ENCODE measurements around the gene PAPOLB.

DNA sequence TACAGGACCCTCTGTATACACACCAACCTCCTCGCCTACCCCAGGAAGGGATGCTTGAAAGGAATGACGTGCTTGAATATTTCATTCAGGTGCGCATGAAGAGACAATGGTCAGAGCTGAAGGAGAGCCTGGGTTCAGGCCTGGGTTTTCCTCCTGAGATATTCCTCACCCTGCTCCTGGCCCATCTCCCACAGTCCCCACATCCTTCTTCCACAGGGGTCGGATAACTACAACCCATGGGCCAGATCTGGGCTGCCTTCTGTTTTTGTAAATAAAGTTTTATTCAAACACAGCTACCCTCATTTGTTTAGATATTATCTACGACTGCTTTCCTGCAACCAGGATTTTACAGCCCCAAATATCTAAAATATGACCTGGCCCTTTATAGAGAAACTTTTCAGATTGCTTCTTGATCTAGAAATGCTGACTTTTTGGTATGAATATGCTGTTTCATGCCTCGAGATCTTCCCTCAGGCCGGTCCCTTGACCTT is 23.5 kb upstream of the PAPOLB start:
- TF ChIP-seq EP300 (conservative IDR thresholded peaks at IDR 0.05; ENCODE audit: poor library complexity, severe bottlenecking) (no peak), POLR2AphosphoS5 (IDR thresholded peaks at IDR 0.05) (no peak), SMC3 (conservative IDR thresholded peaks at IDR 0.05; ENCODE audit: poor library complexity) (no peak), TAF1 (IDR thresholded peaks at IDR 0.05; ENCODE audit: low read depth) (no peak), MXI1 (conservative IDR thresholded peaks at IDR 0.05; ENCODE audit: poor library complexity, severe bottlenecking) (no peak), EZH2 (IDR thresholded peaks at IDR 0.05; ENCODE audit: borderline replicate concordance, insufficient read depth, low read length, poor library complexity, severe bottlenecking) (no peak), RAD21 (conservative IDR thresholded peaks at IDR 0.05) (no peak)
- TF ChIP-seq, protein P1, sequence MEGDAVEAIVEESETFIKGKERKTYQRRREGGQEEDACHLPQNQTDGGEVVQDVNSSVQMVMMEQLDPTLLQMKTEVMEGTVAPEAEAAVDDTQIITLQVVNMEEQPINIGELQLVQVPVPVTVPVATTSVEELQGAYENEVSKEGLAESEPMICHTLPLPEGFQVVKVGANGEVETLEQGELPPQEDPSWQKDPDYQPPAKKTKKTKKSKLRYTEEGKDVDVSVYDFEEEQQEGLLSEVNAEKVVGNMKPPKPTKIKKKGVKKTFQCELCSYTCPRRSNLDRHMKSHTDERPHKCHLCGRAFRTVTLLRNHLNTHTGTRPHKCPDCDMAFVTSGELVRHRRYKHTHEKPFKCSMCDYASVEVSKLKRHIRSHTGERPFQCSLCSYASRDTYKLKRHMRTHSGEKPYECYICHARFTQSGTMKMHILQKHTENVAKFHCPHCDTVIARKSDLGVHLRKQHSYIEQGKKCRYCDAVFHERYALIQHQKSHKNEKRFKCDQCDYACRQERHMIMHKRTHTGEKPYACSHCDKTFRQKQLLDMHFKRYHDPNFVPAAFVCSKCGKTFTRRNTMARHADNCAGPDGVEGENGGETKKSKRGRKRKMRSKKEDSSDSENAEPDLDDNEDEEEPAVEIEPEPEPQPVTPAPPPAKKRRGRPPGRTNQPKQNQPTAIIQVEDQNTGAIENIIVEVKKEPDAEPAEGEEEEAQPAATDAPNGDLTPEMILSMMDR (IDR thresholded peaks at IDR 0.05; ENCODE audit: poor library complexity, severe bottlenecking): no peak
- TF ChIP-seq, protein P2, sequence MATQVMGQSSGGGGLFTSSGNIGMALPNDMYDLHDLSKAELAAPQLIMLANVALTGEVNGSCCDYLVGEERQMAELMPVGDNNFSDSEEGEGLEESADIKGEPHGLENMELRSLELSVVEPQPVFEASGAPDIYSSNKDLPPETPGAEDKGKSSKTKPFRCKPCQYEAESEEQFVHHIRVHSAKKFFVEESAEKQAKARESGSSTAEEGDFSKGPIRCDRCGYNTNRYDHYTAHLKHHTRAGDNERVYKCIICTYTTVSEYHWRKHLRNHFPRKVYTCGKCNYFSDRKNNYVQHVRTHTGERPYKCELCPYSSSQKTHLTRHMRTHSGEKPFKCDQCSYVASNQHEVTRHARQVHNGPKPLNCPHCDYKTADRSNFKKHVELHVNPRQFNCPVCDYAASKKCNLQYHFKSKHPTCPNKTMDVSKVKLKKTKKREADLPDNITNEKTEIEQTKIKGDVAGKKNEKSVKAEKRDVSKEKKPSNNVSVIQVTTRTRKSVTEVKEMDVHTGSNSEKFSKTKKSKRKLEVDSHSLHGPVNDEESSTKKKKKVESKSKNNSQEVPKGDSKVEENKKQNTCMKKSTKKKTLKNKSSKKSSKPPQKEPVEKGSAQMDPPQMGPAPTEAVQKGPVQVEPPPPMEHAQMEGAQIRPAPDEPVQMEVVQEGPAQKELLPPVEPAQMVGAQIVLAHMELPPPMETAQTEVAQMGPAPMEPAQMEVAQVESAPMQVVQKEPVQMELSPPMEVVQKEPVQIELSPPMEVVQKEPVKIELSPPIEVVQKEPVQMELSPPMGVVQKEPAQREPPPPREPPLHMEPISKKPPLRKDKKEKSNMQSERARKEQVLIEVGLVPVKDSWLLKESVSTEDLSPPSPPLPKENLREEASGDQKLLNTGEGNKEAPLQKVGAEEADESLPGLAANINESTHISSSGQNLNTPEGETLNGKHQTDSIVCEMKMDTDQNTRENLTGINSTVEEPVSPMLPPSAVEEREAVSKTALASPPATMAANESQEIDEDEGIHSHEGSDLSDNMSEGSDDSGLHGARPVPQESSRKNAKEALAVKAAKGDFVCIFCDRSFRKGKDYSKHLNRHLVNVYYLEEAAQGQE (IDR thresholded peaks at IDR 0.05; ENCODE audit: borderline replicate concordance): no peak

All from neural cell (in vitro differentiated cells).